K562 (cell line): ENCODE data around the gene KCNK6. TPM values are rescaled to one million over a fixed set of nuclear protein-coding genes. Genes with fewer than 3 reads are reported as not detected.
A peak's percentile ranks its signal among the peaks of the same experiment; 100 is the strongest.

Experiments
- ATAC-seq: fragments of 200-7000 bp; cut with Tn5 transposase; 3 replicates; pipeline ENCODE4 v1.9.1; 2020; ENCODE audit warnings: moderate library complexity
- BruUV-seq: library from RNA; stranded (reverse); fragments of 400-500 nt; replicated peaks from 2 replicates; lab custom pipeline; 2021; lab: Mats Ljungman, UMichigan
- CTCF ChIA-PET: fragments of 300-600 bp; formaldehyde crosslinking; extraction: SDS; loops from one replicate; lab custom pipeline; 2021; ENCODE audit warnings: low intra/inter-chr PET ratio; lab: Yijun Ruan, JAX
- POLR2A ChIA-PET: fragments of 300-600, 350-650 bp; sonication (Branson Sonifier 250); formaldehyde crosslinking; extraction: SDS; loops from one replicate; lab custom pipeline; 2021; ENCODE audit warnings: antibody characterized with exemption, inconsistent platforms; lab: Yijun Ruan, JAX
- DNase-seq, 4 experiments: peaks; one replicate each; pipeline versions ENCODE4 v3.0.0 to v3.0.0-alpha.2; 2011 to 2018; ENCODE audit warnings: low spot score in 3 of 4, mixed read lengths in 3 of 4; ENCODE audit errors: extremely low read depth in 1 of 4
- FAIRE-seq: peaks from 2 replicates; lab custom pipeline; 2011; peaks lifted over from hg19 to GRCh38; lab: Jason Lieb, UNC
- H2AFZ ChIP-seq: 2 replicates; pipeline ENCODE4 v1.6.0; 2011; ENCODE audit warnings: low read depth, low read length, control low read depth, inconsistent platforms
- H3K27ac ChIP-seq: fragments of 200-600 bp; 3 replicates; pipeline ENCODE4 v1.8.0; 2011; ENCODE audit warnings: low read depth, mild to moderate bottlenecking, control low read depth, inconsistent platforms, low read length, moderate library complexity, mixed read lengths; ENCODE audit errors: extremely low read depth
- H3K27me3 ChIP-seq, 2 experiments: fragments of 300-600 bp in 1 of 2; 2 replicates in 1 of 2; 3 replicates in 1 of 2; pipeline versions ENCODE4 v1.6.0 to v1.8.0; 2011; ENCODE audit warnings: inconsistent platforms in 2 of 2, low read length in 2 of 2, mild to moderate bottlenecking in 1 of 2, mixed read lengths in 1 of 2, moderate library complexity in 1 of 2; ENCODE audit not compliant: control insufficient read depth in 2 of 2, insufficient read depth in 2 of 2
- H3K36me3 ChIP-seq: fragments of 300-600 bp; 3 replicates; pipeline ENCODE4 v1.8.0; 2011; ENCODE audit warnings: mild to moderate bottlenecking, low read length, inconsistent platforms; ENCODE audit not compliant: control insufficient read depth, insufficient read depth
- H3K4me1 ChIP-seq, 2 experiments: fragments of 200-600 bp in 1 of 2; replicated peaks in 1 of 2; 2 replicates in 1 of 2; 3 replicates in 1 of 2; pipeline versions ENCODE4 v1.5.1 to v1.8.0; 2011; ENCODE audit warnings: inconsistent platforms in 2 of 2, low read length in 2 of 2, mild to moderate bottlenecking in 1 of 2, mixed read lengths in 1 of 2, moderate library complexity in 1 of 2; ENCODE audit not compliant: control insufficient read depth in 2 of 2, insufficient read depth in 2 of 2
- H3K4me2 ChIP-seq: 2 replicates; pipeline ENCODE4 v1.6.1; 2011; ENCODE audit warnings: low read length, control low read depth, inconsistent platforms, mixed read lengths; ENCODE audit not compliant: insufficient read depth
- H3K4me3 ChIP-seq: fragments of 200-600 bp; sonication (generic), shearing (Covaris generic); 2 replicates; pipeline ENCODE4 v1.5.1; 2016; ENCODE audit warnings: control low read depth, inconsistent platforms
- H3K79me2 ChIP-seq: fragments of 200-600 bp; 3 replicates; pipeline ENCODE4 v1.8.0; 2011; ENCODE audit warnings: low read length, inconsistent platforms; ENCODE audit not compliant: control insufficient read depth, insufficient read depth
- H3K9ac ChIP-seq, 2 experiments: 2 replicates each; pipeline versions ENCODE4 v1.6.0 to v1.6.1; 2011; ENCODE audit warnings: low read depth in 2 of 2, low read length in 2 of 2, control low read depth in 1 of 2, inconsistent platforms in 1 of 2, mild to moderate bottlenecking in 1 of 2, mixed read lengths in 1 of 2; ENCODE audit not compliant: insufficient read depth in 1 of 2
- H3K9me1 ChIP-seq: one replicate; pipeline ENCODE4 v1.6.0; 2011; ENCODE audit warnings: inconsistent platforms, mild to moderate bottlenecking, low read length, moderate library complexity; ENCODE audit not compliant: control insufficient read depth, insufficient read depth
- H3K9me3 ChIP-seq: replicated peaks from 2 replicates; pipeline ENCODE4 v1.5.1; 2011; ENCODE audit warnings: low read depth, low read length, inconsistent platforms; ENCODE audit not compliant: control insufficient read depth, insufficient read depth
- H4K20me1 ChIP-seq: replicated peaks from 2 replicates; pipeline ENCODE4 v1.6.1; 2011; ENCODE audit warnings: low read length, inconsistent platforms, mixed read lengths; ENCODE audit not compliant: control insufficient read depth, insufficient read depth
- FOXM1 ChIP-seq, 2 experiments: fragments of 450-650 bp in 1 of 2; sonication (generic) in 1 of 2; formaldehyde crosslinking in 1 of 2; IDR thresholded peaks; 2 replicates each; pipeline versions ENCODE4 v1.6.1 to v1.9.0; 2017 to 2022; ENCODE audit warnings: low read depth in 2 of 2, mild to moderate bottlenecking in 2 of 2, missing genetic modification reagents in 1 of 2, moderate library complexity in 1 of 2
- MEIS2 ChIP-seq: fragments of 450-650 bp; IDR thresholded peaks from 2 replicates; pipeline ENCODE4 v1.6.1; 2014; ENCODE audit warnings: mild to moderate bottlenecking; ENCODE audit not compliant: partially characterized antibody
- PHB ChIP-seq: fragments of 250-450 bp; sonication (Bioruptor Pico); IDR thresholded peaks from 2 replicates; pipeline ENCODE4 v1.5.0; 2021
- SRF ChIP-seq, 2 experiments: fragments of 250-450, 450-650 bp in 1 of 2; sonication (Bioruptor Pico) in 1 of 2; sonication (generic) in 1 of 2; formaldehyde crosslinking; IDR thresholded peaks; 2 replicates each; pipeline versions ENCODE4 v1.5.0 to v1.5.1; 2020 to 2022; ENCODE audit warnings: mild to moderate bottlenecking in 1 of 2, missing genetic modification reagents in 1 of 2
- ZNF197 ChIP-seq: fragments of 200-800 bp; sonication (Bioruptor generic); IDR thresholded peaks from 2 replicates; pipeline ENCODE4 v1.6.1; 2016; ENCODE audit warnings: low read depth, missing genetic modification characterization, missing compliant biosample characterization
- whole genome bisulfite sequencing: fragments of 100-300 bp; shearing (Covaris generic); methylation state at CpG from one replicate; pipeline ENCODE4 v1.1.6; 2016; ENCODE audit warnings: low coverage, mixed read lengths; ENCODE audit not compliant: insufficient coverage; ENCODE audit errors: missing lambda C conversion rate; 5-methylcytosine and 5-hydroxymethylcytosine counted together
- in situ Hi-C: fragments of 300-500 bp; cut with MboI; formaldehyde crosslinking; loops from 4 replicates; pipeline ENCODE4 v1.15.0; 2018; ENCODE audit warnings: inconsistent platforms, mixed read lengths
- intact Hi-C: fragments of 100-400 bp; cut with micrococcal nuclease; formaldehyde crosslinking; loops from 2 replicates; pipeline ENCODE4 v1.14.2; 2022
- polyA plus RNA-seq, 8 experiments: library from polyadenylated mRNA; depleted of rRNA in 4 of 8; stranded (reverse) in 5 of 8; unstranded in 3 of 8; fragments of >200 nt; fragmentation: Nextera tagmentation in 2 of 8; fragmentation: Illumina TruSeq in 1 of 8; extraction: Ambion mirVana in 2 of 8; extraction: Trizol in 1 of 8; gene quantifications; 2 replicates each; pipeline versions ENCODE4 v1.2.1 to v1.2.3, GENCODE V29; 2011 to 2014; ENCODE audit warnings: inconsistent platforms in 1 of 8, missing spikeins in 1 of 8
- total RNA-seq, 7 experiments: library from RNA; depleted of rRNA in 6 of 7; stranded (reverse); fragments of >200 nt in 6 of 7; fragmentation: Illumina TruSeq in 2 of 7; extraction: Trizol in 2 of 7; gene quantifications; 2 replicates each; pipeline versions ENCODE4 v1.2.1 to v1.2.3, GENCODE V29; 2011 to 2021; ENCODE audit warnings: low replicate concordance in 1 of 7
- TF ChIP-seq, protein P1 (sequence below): fragments of 450-650 bp; IDR thresholded peaks from 2 replicates; pipeline ENCODE4 v1.6.1; 2016

Gene KCNK6
- total and polyA plus RNA-seq, 9 of the 15 experiments (the other 6 are each of a cell fraction or from before 2014, with no cell fraction given), result 0.05 to 0.42 (median 0.15) TPM

DNA sequence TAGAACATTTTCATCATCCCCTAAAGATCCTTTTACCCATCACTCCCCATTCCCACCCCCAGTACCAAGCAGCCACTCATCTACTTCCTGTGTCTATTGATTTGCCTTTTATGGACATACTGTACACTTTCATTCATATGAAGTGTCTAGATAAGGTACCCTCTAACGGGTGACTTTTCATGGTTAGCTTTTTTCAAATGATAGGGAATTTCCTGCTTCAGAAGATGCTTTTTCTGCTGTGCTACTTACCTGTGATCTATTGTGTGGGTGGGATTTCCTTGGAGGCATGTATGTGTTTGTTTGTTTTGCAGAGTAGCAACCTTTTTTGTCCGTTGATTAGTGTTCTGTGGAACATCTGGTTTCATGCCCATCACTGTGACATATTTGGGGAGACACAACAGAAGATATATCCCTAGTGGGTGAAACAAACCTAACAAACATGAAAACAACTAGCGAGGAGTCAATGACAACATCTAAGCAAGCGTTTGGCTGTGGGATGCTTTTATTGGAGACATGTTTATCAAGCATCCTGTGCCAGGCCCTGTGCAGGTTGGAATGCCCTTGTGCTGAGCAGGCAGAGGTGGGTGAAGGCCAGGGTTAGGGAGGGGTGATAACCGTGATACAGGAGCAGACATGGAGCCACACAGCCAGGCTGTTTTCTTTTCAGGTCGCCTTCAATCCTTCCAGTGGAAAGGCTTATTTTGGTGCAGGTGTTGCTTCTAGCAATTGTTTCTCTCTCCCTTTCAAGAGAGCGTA, 37.7 kb upstream of the KCNK6 start:
- no peak overlapping the region for H3K9ac ChIP-seq
- no peaks in the 10 kb centered on the region for H3K9me3 ChIP-seq
- TF ChIP-seq SRF (CRISPR knock-in tag; IDR thresholded peaks at IDR 0.05), result peak; percentile 70 to 97
- TF ChIP-seq, protein P1, sequence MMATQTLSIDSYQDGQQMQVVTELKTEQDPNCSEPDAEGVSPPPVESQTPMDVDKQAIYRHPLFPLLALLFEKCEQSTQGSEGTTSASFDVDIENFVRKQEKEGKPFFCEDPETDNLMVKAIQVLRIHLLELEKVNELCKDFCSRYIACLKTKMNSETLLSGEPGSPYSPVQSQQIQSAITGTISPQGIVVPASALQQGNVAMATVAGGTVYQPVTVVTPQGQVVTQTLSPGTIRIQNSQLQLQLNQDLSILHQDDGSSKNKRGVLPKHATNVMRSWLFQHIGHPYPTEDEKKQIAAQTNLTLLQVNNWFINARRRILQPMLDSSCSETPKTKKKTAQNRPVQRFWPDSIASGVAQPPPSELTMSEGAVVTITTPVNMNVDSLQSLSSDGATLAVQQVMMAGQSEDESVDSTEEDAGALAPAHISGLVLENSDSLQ, result peak; percentile 28; the same call in 1 of the 2 replicates
- no peak for TF ChIP-seq ZNF197 (CRISPR knock-in tag)
- no peak for TF ChIP-seq MEIS2
- no peak for TF ChIP-seq PHB (CRISPR knock-in tag)
- TF ChIP-seq FOXM1 (IDR thresholded peaks at IDR 0.05; ENCODE audit: low read depth), result peak; percentile 11; the same call in 1 of the 2 replicates
- no peak for TF ChIP-seq FOXM1 (CRISPR knock-in tag; IDR thresholded peaks at IDR 0.05; ENCODE audit: low read depth)
- ChIA-PET POLR2A (interaction anchor here (0.8 to 1.8 kb wide), 7 partner anchors 9 to 128 kb away, joined by 3 to 5 read pairs (median 3); partner anchors contain the start of gene C19orf33), CTCF (no interaction called here)
- BruUV-seq, result no TSS peak
- in situ Hi-C loops, result no loop called here
- intact Hi-C loops, result no loop called here
- peak overlapping the region; percentile 60 for H2AFZ ChIP-seq
- H3K79me2 ChIP-seq, result no peaks in the 10 kb centered on the region
- no peak overlapping the region for H3K4me2 ChIP-seq
- FAIRE-seq (no peak), DNase-seq (peak in 1 of 4 experiments; percentile 23), ATAC-seq (0 out of 3 replicates have a peak, but pooled peaks have one; percentile 37)
- no peaks in the 10 kb centered on the region for H4K20me1 ChIP-seq
- H3K4me3 ChIP-seq, result no peak overlapping the region
- WGBS, result 38% methylated on average over 7 of the region's 7 CpGs
- no peaks in the 10 kb centered on the region for H3K9me1 ChIP-seq
- no peak overlapping the region for H3K27ac ChIP-seq
- peaks cover 7 to 10% of the 10 kb centered on the region in 2 experiments; a peak in 3 of 5 replicates for H3K4me1 ChIP-seq
- H3K36me3 ChIP-seq, result no peaks in the 10 kb centered on the region
- no peaks in the 10 kb centered on the region for H3K27me3 ChIP-seq
